PC-3 (cell line): Measurements from ENCODE around the gene TMEFF2.

ENCODE experiments used
- CTCF ChIP-seq: fragments of 300-600 bp; sonication (generic); conservative IDR thresholded peaks from 2 replicates; pipeline ENCODE4 v1.5.1; 2017; ENCODE audit warnings: antibody characterized with exemption, low read depth, mild to moderate bottlenecking, low read length
- EZH2 ChIP-seq: fragments of 300-600 bp; sonication (generic); IDR thresholded peaks from one replicate; pipeline ENCODE4 v1.6.1; 2017; ENCODE audit warnings: antibody characterized with exemption, mild to moderate bottlenecking, low read length; ENCODE audit not compliant: unreplicated experiment

GRCh38 chr2:192030856-192031255, 163.9 kb downstream of the TMEFF2 start:
- TF ChIP-seq CTCF (no peak), EZH2 (no peak)
